HCT116 (cell line): Measurements from ENCODE around the gene SHOC2. TPM values are rescaled to one million over a fixed set of nuclear protein-coding genes. Genes with fewer than 3 reads are reported as not detected.

ENCODE experiments used
- ATAC-seq: fragments of 200-7000 bp; cut with Tn5 transposase; 2 replicates; pipeline ENCODE4 v1.9.1; 2020; ENCODE audit warnings: mild to moderate bottlenecking, moderate library complexity
- BruUV-seq: library from RNA; stranded (reverse); fragments of 400-500 nt; replicated peaks from 2 replicates; lab custom pipeline; 2021; lab: Mats Ljungman, UMichigan
- CTCF ChIA-PET: fragments of 300-600 bp; sonication (Branson Sonifier 250); formaldehyde crosslinking; loops from one replicate; lab custom pipeline; 2021; ENCODE audit warnings: antibody characterized with exemption; lab: Charles Lee
- POLR2A ChIA-PET: fragments of 300-600, 350-600 bp; sonication (Branson Sonifier 250); formaldehyde crosslinking; loops from one replicate; lab custom pipeline; 2021; ENCODE audit warnings: antibody characterized with exemption; lab: Charles Lee
- RAD21 ChIA-PET, 2 experiments: fragments of 300-600 bp; sonication (Branson Sonifier 250); formaldehyde crosslinking; loops; one replicate each; lab custom pipeline; 2023; ENCODE audit warnings: low total read pairs in 2 of 2; ENCODE audit not compliant: uncharacterized antibody in 2 of 2, unreplicated experiment in 2 of 2, low non-redundant PET in 1 of 2; lab: Charles Lee
- DNase-seq: peaks from one replicate; pipeline ENCODE4 v3.0.0-alpha.2; 2010; ENCODE audit warnings: low read depth, low spot score
- H2AFZ ChIP-seq: fragments of 200-600 bp; shearing (Covaris generic), sonication (generic); 2 replicates; pipeline ENCODE4 v1.6.1; 2017; ENCODE audit warnings: low read depth, mixed run types, mixed read lengths, antibody characterized with exemption, low read length; ENCODE audit not compliant: poor library complexity, severe bottlenecking
- H3K27ac ChIP-seq: 2 replicates; pipeline ENCODE4 v1.5.1; 2012; ENCODE audit warnings: low read depth, low read length
- H3K27me3 ChIP-seq: fragments of 200-600 bp; sonication (generic); 2 replicates; pipeline ENCODE4 v1.6.1; 2016; ENCODE audit warnings: mixed run types, low read length, mixed read lengths; ENCODE audit not compliant: insufficient read depth
- H3K36me3 ChIP-seq, 2 experiments: fragments of 200-500 bp in 1 of 2; fragments of 200-600 bp in 1 of 2; sonication (Bioruptor generic) in 1 of 2; sonication (generic) in 1 of 2; 2 replicates each; pipeline versions ENCODE4 v1.5.1 to v1.6.1; 2014 to 2016; ENCODE audit warnings: low read length in 2 of 2, inconsistent platforms in 1 of 2, mixed read lengths in 1 of 2, mixed run types in 1 of 2; ENCODE audit not compliant: insufficient read depth in 2 of 2, control insufficient read depth in 1 of 2
- H3K4me1 ChIP-seq, 2 experiments: fragments of 200-600 bp in 1 of 2; sonication (generic) in 1 of 2; 2 replicates each; pipeline versions ENCODE4 v1.5.1 to v1.6.1; 2012 to 2017; ENCODE audit warnings: low read length in 2 of 2, inconsistent platforms in 1 of 2, mild to moderate bottlenecking in 1 of 2, mixed read lengths in 1 of 2, mixed run types in 1 of 2, moderate library complexity in 1 of 2; ENCODE audit not compliant: insufficient read depth in 2 of 2, control insufficient read depth in 1 of 2
- H3K4me2 ChIP-seq: fragments of 200-600 bp; sonication (generic); 2 replicates; pipeline ENCODE4 v1.6.1; 2017; ENCODE audit warnings: mixed run types, low read length, mixed read lengths
- H3K4me3 ChIP-seq, 2 experiments: fragments of 200-600 bp in 1 of 2; sonication (generic) in 1 of 2; replicated peaks in 1 of 2; 2 replicates each; pipeline ENCODE4 v1.5.1; 2011 to 2016; ENCODE audit warnings: low read length in 2 of 2, control low read depth in 1 of 2, low read depth in 1 of 2, mild to moderate bottlenecking in 1 of 2, mixed read lengths in 1 of 2, mixed run types in 1 of 2
- H3K79me2 ChIP-seq: fragments of 200-600 bp; sonication (generic); 2 replicates; pipeline ENCODE4 v1.6.1; 2017; ENCODE audit warnings: mild to moderate bottlenecking, mixed run types, low read length, moderate library complexity, mixed read lengths; ENCODE audit not compliant: insufficient read depth
- H3K9ac ChIP-seq: fragments of 200-600 bp; sonication (generic); 2 replicates; pipeline ENCODE4 v1.6.1; 2016; ENCODE audit warnings: low read length, mixed read lengths
- H3K9me2 ChIP-seq: fragments of 200-600 bp; sonication (generic), shearing (Covaris generic); 2 replicates; pipeline ENCODE4 v1.6.1; 2017; ENCODE audit warnings: mixed run types, mild to moderate bottlenecking, moderate library complexity; ENCODE audit not compliant: insufficient read depth
- H3K9me3 ChIP-seq, 2 experiments: fragments of 200-500 bp in 1 of 2; fragments of 200-600 bp in 1 of 2; sonication (Bioruptor generic) in 1 of 2; sonication (generic) in 1 of 2; 2 replicates each; pipeline ENCODE4 v1.6.1; 2014 to 2017; ENCODE audit warnings: low read length in 2 of 2, mixed read lengths in 2 of 2, inconsistent platforms in 1 of 2, low read depth in 1 of 2, mild to moderate bottlenecking in 1 of 2, mixed run types in 1 of 2, moderate library complexity in 1 of 2; ENCODE audit not compliant: control insufficient read depth in 1 of 2, insufficient read depth in 1 of 2
- H4K20me1 ChIP-seq: fragments of 200-600 bp; sonication (generic), shearing (Covaris generic); 2 replicates; pipeline ENCODE4 v1.6.1; 2017; ENCODE audit warnings: mixed run types, mild to moderate bottlenecking, moderate library complexity; ENCODE audit not compliant: insufficient read depth
- CBX3 ChIP-seq: IDR thresholded peaks from 2 replicates; pipeline ENCODE4 v1.6.1; 2012; ENCODE audit warnings: low read depth
- CEBPB ChIP-seq: IDR thresholded peaks from 2 replicates; pipeline ENCODE4 v1.6.1; 2012; ENCODE audit warnings: low read depth
- EGR1 ChIP-seq: IDR thresholded peaks from 2 replicates; pipeline ENCODE4 v1.6.1; 2012; ENCODE audit warnings: low read depth
- ELF1 ChIP-seq: IDR thresholded peaks from 2 replicates; pipeline ENCODE4 v1.6.1; 2012; ENCODE audit warnings: low read depth, borderline replicate concordance
- EZH2phosphoT487 ChIP-seq: fragments of 200-600 bp; IDR thresholded peaks from 2 replicates; pipeline ENCODE4 v1.6.1; 2018; ENCODE audit warnings: antibody characterized with exemption, borderline replicate concordance
- FOSL1 ChIP-seq: IDR thresholded peaks from 2 replicates; pipeline ENCODE4 v1.6.1; 2012; ENCODE audit warnings: low read depth
- POLR2A ChIP-seq: IDR thresholded peaks from 2 replicates; pipeline ENCODE4 v1.7.0; 2011; ENCODE audit warnings: borderline replicate concordance; ENCODE audit not compliant: insufficient read depth, insufficient read length; ENCODE audit errors: extremely low read depth
- POLR2AphosphoS5 ChIP-seq: IDR thresholded peaks from 2 replicates; pipeline ENCODE4 v1.6.1; 2011; ENCODE audit warnings: mild to moderate bottlenecking, low read depth, low read length, moderate library complexity
- RAD21 ChIP-seq: IDR thresholded peaks from 2 replicates; pipeline ENCODE4 v1.6.1; 2012; ENCODE audit warnings: low read depth, mild to moderate bottlenecking
- SIN3A ChIP-seq: IDR thresholded peaks from 2 replicates; pipeline ENCODE4 v1.6.1; 2012; ENCODE audit warnings: low read depth
- SP1 ChIP-seq: IDR thresholded peaks from 2 replicates; pipeline ENCODE4 v1.6.1; 2012; ENCODE audit warnings: low read depth
- SRF ChIP-seq: IDR thresholded peaks from 2 replicates; pipeline ENCODE4 v1.6.1; 2012; ENCODE audit warnings: low read depth
- TCF7L2 ChIP-seq: IDR thresholded peaks from 2 replicates; pipeline ENCODE4 v1.7.0; 2011; ENCODE audit warnings: borderline replicate concordance, inconsistent platforms; ENCODE audit not compliant: insufficient read depth, insufficient read length; ENCODE audit errors: extremely low read depth
- ZFX ChIP-seq: fragments of 450-650 bp; IDR thresholded peaks from 2 replicates; pipeline ENCODE4 v1.6.1; 2017
- ZNF274 ChIP-seq: fragments of 200-500 bp; sonication (Bioruptor generic); IDR thresholded peaks from 2 replicates; pipeline ENCODE4 v1.6.1; 2014; ENCODE audit warnings: mild to moderate bottlenecking, low read depth, low read length, inconsistent platforms
- intact Hi-C: fragments of 100-400 bp; cut with micrococcal nuclease; formaldehyde crosslinking; loops from 2 replicates; pipeline ENCODE4 v1.10.0; 2022
- total RNA-seq: library from RNA; stranded (reverse); gene quantifications from one replicate; pipeline ENCODE4 v1.2.1, GENCODE V29; 2021; ENCODE audit not compliant: unreplicated experiment
- TF ChIP-seq, protein P1 (sequence below): IDR thresholded peaks from 2 replicates; pipeline ENCODE4 v1.6.1; 2012
- TF ChIP-seq, protein P2 (sequence below), 3 experiments: fragments of 200-600 bp in 1 of 3; sonication (generic) in 1 of 3; IDR thresholded peaks in 2 of 3; conservative IDR thresholded peaks in 1 of 3; 2 replicates each; pipeline ENCODE4 v1.5.1; 2012 to 2017; ENCODE audit warnings: low read depth in 2 of 3, low read length in 2 of 3, antibody characterized with exemption in 1 of 3, borderline replicate concordance in 1 of 3, control low read depth in 1 of 3, mild to moderate bottlenecking in 1 of 3, mixed read lengths in 1 of 3, mixed run types in 1 of 3, moderate library complexity in 1 of 3; ENCODE audit not compliant: insufficient read depth in 1 of 3
- TF ChIP-seq, protein P3 (sequence below): IDR thresholded peaks from 2 replicates; pipeline ENCODE4 v1.6.1; 2011; ENCODE audit warnings: mild to moderate bottlenecking, low read length, moderate library complexity; ENCODE audit not compliant: insufficient replicate concordance; ENCODE audit errors: extremely low read depth
- TF ChIP-seq, protein P4 (sequence below): IDR thresholded peaks from 2 replicates; pipeline ENCODE4 v1.6.1; 2012; ENCODE audit warnings: low read depth

SHOC2 gene
- total RNA-seq, 1 experiment from 2014 or later, result 39.5 TPM

DNA sequence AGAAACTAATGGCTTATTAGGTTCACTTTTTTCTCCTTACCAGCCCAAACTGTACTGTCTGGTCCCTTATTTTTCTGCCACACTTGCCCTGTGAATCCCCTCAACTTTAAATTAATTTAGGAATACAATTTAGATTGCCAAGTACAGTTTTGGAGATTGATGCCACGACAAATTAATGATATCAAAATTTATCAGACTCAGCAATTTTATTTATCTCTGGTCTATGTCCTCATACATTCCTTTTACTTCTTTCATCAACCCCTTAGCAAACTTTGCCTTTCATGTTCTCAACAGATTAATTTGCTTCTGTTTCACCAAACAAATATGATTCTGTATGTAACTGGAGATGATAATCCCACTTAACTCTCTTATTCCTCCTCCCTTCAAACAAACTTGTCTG, 38.2 kb downstream of the SHOC2 start:
- BruUV-seq, result no TSS peak
- no peaks in the 10 kb centered on the region for H3K9me3 ChIP-seq
- H3K79me2 ChIP-seq, result peaks cover 56% of the 10 kb centered on the region
- no peak for TF ChIP-seq SRF
- TF ChIP-seq RAD21, result no peak
- TF ChIP-seq, protein P1, sequence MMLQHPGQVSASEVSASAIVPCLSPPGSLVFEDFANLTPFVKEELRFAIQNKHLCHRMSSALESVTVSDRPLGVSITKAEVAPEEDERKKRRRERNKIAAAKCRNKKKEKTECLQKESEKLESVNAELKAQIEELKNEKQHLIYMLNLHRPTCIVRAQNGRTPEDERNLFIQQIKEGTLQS, result no peak
- TF ChIP-seq EZH2phosphoT487, result no peak
- TF ChIP-seq POLR2A, result no peak
- TF ChIP-seq CBX3, result no peak
- no peak for TF ChIP-seq SP1
- TF ChIP-seq, protein P2, sequence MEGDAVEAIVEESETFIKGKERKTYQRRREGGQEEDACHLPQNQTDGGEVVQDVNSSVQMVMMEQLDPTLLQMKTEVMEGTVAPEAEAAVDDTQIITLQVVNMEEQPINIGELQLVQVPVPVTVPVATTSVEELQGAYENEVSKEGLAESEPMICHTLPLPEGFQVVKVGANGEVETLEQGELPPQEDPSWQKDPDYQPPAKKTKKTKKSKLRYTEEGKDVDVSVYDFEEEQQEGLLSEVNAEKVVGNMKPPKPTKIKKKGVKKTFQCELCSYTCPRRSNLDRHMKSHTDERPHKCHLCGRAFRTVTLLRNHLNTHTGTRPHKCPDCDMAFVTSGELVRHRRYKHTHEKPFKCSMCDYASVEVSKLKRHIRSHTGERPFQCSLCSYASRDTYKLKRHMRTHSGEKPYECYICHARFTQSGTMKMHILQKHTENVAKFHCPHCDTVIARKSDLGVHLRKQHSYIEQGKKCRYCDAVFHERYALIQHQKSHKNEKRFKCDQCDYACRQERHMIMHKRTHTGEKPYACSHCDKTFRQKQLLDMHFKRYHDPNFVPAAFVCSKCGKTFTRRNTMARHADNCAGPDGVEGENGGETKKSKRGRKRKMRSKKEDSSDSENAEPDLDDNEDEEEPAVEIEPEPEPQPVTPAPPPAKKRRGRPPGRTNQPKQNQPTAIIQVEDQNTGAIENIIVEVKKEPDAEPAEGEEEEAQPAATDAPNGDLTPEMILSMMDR (IDR thresholded peaks at IDR 0.05 in 2 of 3, conservative IDR thresholded peaks at IDR 0.05 in 1 of 3; ENCODE audit: borderline replicate concordance in 1 of 3, insufficient read depth in 1 of 3, low read depth in 2 of 3, low read length in 2 of 3), result no peak
- no peak for TF ChIP-seq TCF7L2
- TF ChIP-seq POLR2AphosphoS5, result no peak
- TF ChIP-seq, protein P3, sequence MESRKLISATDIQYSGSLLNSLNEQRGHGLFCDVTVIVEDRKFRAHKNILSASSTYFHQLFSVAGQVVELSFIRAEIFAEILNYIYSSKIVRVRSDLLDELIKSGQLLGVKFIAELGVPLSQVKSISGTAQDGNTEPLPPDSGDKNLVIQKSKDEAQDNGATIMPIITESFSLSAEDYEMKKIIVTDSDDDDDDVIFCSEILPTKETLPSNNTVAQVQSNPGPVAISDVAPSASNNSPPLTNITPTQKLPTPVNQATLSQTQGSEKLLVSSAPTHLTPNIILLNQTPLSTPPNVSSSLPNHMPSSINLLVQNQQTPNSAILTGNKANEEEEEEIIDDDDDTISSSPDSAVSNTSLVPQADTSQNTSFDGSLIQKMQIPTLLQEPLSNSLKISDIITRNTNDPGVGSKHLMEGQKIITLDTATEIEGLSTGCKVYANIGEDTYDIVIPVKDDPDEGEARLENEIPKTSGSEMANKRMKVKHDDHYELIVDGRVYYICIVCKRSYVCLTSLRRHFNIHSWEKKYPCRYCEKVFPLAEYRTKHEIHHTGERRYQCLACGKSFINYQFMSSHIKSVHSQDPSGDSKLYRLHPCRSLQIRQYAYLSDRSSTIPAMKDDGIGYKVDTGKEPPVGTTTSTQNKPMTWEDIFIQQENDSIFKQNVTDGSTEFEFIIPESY, result no peak
- TF ChIP-seq, protein P4, sequence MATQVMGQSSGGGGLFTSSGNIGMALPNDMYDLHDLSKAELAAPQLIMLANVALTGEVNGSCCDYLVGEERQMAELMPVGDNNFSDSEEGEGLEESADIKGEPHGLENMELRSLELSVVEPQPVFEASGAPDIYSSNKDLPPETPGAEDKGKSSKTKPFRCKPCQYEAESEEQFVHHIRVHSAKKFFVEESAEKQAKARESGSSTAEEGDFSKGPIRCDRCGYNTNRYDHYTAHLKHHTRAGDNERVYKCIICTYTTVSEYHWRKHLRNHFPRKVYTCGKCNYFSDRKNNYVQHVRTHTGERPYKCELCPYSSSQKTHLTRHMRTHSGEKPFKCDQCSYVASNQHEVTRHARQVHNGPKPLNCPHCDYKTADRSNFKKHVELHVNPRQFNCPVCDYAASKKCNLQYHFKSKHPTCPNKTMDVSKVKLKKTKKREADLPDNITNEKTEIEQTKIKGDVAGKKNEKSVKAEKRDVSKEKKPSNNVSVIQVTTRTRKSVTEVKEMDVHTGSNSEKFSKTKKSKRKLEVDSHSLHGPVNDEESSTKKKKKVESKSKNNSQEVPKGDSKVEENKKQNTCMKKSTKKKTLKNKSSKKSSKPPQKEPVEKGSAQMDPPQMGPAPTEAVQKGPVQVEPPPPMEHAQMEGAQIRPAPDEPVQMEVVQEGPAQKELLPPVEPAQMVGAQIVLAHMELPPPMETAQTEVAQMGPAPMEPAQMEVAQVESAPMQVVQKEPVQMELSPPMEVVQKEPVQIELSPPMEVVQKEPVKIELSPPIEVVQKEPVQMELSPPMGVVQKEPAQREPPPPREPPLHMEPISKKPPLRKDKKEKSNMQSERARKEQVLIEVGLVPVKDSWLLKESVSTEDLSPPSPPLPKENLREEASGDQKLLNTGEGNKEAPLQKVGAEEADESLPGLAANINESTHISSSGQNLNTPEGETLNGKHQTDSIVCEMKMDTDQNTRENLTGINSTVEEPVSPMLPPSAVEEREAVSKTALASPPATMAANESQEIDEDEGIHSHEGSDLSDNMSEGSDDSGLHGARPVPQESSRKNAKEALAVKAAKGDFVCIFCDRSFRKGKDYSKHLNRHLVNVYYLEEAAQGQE, result no peak
- TF ChIP-seq EGR1, result no peak
- TF ChIP-seq CEBPB, result no peak
- no peak for TF ChIP-seq FOSL1
- no peak for TF ChIP-seq ZNF274
- no peak for TF ChIP-seq ELF1
- no peak for TF ChIP-seq SIN3A
- no peak for TF ChIP-seq ZFX
- no peak for ATAC-seq
- H3K9ac ChIP-seq, result no peak overlapping the region
- H3K27ac ChIP-seq, result no peak overlapping the region
- no peak for DNase-seq
- intact Hi-C loops, result no loop called here
- H3K4me2 ChIP-seq, result no peak overlapping the region
- no peak overlapping the region for H2AFZ ChIP-seq
- no peaks in the 10 kb centered on the region for H4K20me1 ChIP-seq
- H3K27me3 ChIP-seq, result no peaks in the 10 kb centered on the region
- no peaks in the 10 kb centered on the region for H3K36me3 ChIP-seq
- ChIA-PET CTCF (no interaction called here), POLR2A (no interaction called here), RAD21 (no interaction called here)
- no peaks in the 10 kb centered on the region for H3K9me2 ChIP-seq
- no peak overlapping the region for H3K4me3 ChIP-seq
- H3K4me1 ChIP-seq, result no peaks in the 10 kb centered on the region
